Mucosa of descending colon (tissue), 3 donors: ENCODE results near the gene GFPT1. TPM values are rescaled to one million over a fixed set of nuclear protein-coding genes. Genes with fewer than 3 reads are reported as not detected.

Experiments used
- ATAC-seq: fragments of 200-7000 bp; cut with Tn5 transposase; one replicate; pipeline ENCODE4 v1.9.1; 2020; ENCODE audit warnings: mild to moderate bottlenecking, moderate library complexity
- DNase-seq, 3 donors: peaks; one replicate each; pipeline ENCODE4 v3.0.0-alpha.2; 2020
- H3K36me3 ChIP-seq: fragments of 200-600 bp; one replicate; pipeline ENCODE4 v1.8.0; 2021; ENCODE audit warnings: low read depth, mild to moderate bottlenecking
- H3K4me1 ChIP-seq: fragments of 200-600 bp; one replicate; pipeline ENCODE4 v1.8.0; 2021; ENCODE audit warnings: low read depth, mild to moderate bottlenecking
- H3K4me3 ChIP-seq: fragments of 200-600 bp; one replicate; pipeline ENCODE4 v1.8.0; 2021; ENCODE audit warnings: mild to moderate bottlenecking
- H3K9me3 ChIP-seq: fragments of 200-600 bp; one replicate; pipeline ENCODE4 v1.8.0; 2021; ENCODE audit warnings: mild to moderate bottlenecking
- CTCF ChIP-seq: fragments of 200-600 bp; IDR thresholded peaks from one replicate; pipeline ENCODE4 v1.8.0; 2022; ENCODE audit warnings: antibody characterized with exemption, mild to moderate bottlenecking
- intact Hi-C, 2 donors: fragments of 100-400 bp; cut with DNase I in 1 of 2; cut with micrococcal nuclease in 1 of 2; formaldehyde crosslinking; loops; one replicate each; pipeline versions ENCODE4 v1.11.0 to v1.11.1; 2022; cut with DNase I, micrococcal nuclease
- total RNA-seq, 3 donors: library from RNA; stranded (reverse); fragmentation: NEBNext Ultra II Directional in 2 of 3; extraction: Animal tissue kit (Norgen Biotek cat#: 25700) in 2 of 3; gene quantifications; one replicate each; pipeline versions ENCODE4 v1.2.1 to v1.2.4, GENCODE V29; 2021 to 2023
- donor health status: DM: no; HTN: no; CAD: no; lungs with moderate emphysema.
- donor health status: DM: no; HTN: no; CAD: no.
- donor health status: DM: no; HTN: yes; CAD: no.

GFPT1 gene
- total RNA-seq, 3 donors from 2014 or later, result 79.3 to 196 (median 180) TPM

GRCh38 chr2:69375494-69376353, 11.3 kb downstream of the GFPT1 start:
- ATAC-seq (peak; percentile 92), DNase-seq (no peak)
- no peak overlapping the region for H3K4me3 ChIP-seq
- intact Hi-C loops, result no loop called here
- H3K9me3 ChIP-seq, result no peaks in the 10 kb centered on the region
- H3K4me1 ChIP-seq, result peaks cover 13% of the 10 kb centered on the region
- peak; percentile 37 for TF ChIP-seq CTCF
- peaks cover under 1% of the 10 kb centered on the region for H3K36me3 ChIP-seq

GRCh38 chr2:69372767-69373166, 14.3 kb downstream of the GFPT1 start:
- no peak overlapping the region for H3K4me3 ChIP-seq
- peaks cover 6% of the 10 kb centered on the region for H3K36me3 ChIP-seq
- H3K9me3 ChIP-seq, result no peaks in the 10 kb centered on the region
- no peak for ATAC-seq
- H3K4me1 ChIP-seq, result peaks cover 6% of the 10 kb centered on the region
- intact Hi-C loops, result no loop called here
- no peak for TF ChIP-seq CTCF
- no peak for DNase-seq

- DNase-seq, result no peak
- Histone ChIP-seq H3K4me1 (no peaks in the 10 kb centered on the region), H3K9me3 (no peaks in the 10 kb centered on the region), H3K36me3 (peaks cover 6% of the 10 kb centered on the region), H3K4me3 (no peak overlapping the region)
- ATAC-seq, result no peak
- no peak for TF ChIP-seq CTCF
- intact Hi-C loops, result no loop called here
These were observed 17.2 kb downstream of the GFPT1 start for GRCh38 chr2:69369802-69370201.

GRCh38 chr2:69368588-69368987, 18.4 kb downstream of the GFPT1 start:
- intact Hi-C loops, result no loop called here
- H3K4me3 ChIP-seq, result no peak overlapping the region
- ATAC-seq (no peak), DNase-seq (no peak)
- no peak for TF ChIP-seq CTCF
- H3K36me3 ChIP-seq, result peaks cover 6% of the 10 kb centered on the region
- H3K9me3 ChIP-seq, result no peaks in the 10 kb centered on the region
- H3K4me1 ChIP-seq, result no peaks in the 10 kb centered on the region

- no peak for ATAC-seq
- intact Hi-C loops, result no loop called here
- Histone ChIP-seq H3K36me3 (peaks cover 41% of the 10 kb centered on the region), H3K9me3 (no peaks in the 10 kb centered on the region), H3K4me3 (no peak overlapping the region), H3K4me1 (no peaks in the 10 kb centered on the region)
- DNase-seq, result no peak
- TF ChIP-seq CTCF, result no peak
These were observed 27.7 kb downstream of the GFPT1 start for GRCh38 chr2:69359371-69359770.
